SK-N-MC (cell line): ENCODE results near the gene TRIM10.

ENCODE experiments used
- EZH2 ChIP-seq: fragments of 200-600 bp; sonication (generic); IDR thresholded peaks from one replicate; pipeline ENCODE4 v1.6.1; 2017; ENCODE audit warnings: antibody characterized with exemption
- FOXP2 ChIP-seq: optimal IDR thresholded peaks from 2 replicates; pipeline ENCODE3; 2011; ENCODE audit warnings: mild to moderate bottlenecking, moderate library complexity; ENCODE audit not compliant: insufficient read depth; ENCODE audit errors: extremely low read length, control extremely low read depth
- POLR2AphosphoS5 ChIP-seq: IDR thresholded peaks from 2 replicates; pipeline ENCODE4 v1.6.1; 2012; ENCODE audit warnings: mild to moderate bottlenecking, low read depth, low read length, borderline replicate concordance

GRCh38 chr6:30160785-30161531 is at the start of gene TRIM10:
- no peak for TF ChIP-seq POLR2AphosphoS5
- TF ChIP-seq EZH2 = no peak
- no peak for TF ChIP-seq FOXP2
